Cortex of kidney (tissue), 1 donor: ENCODE measurements around the gene ZNF593OS.

Experiments used
- DNase-seq: peaks from one replicate; lab custom pipeline; 2025; lab: John Stamatoyannopoulos, UW

Gene ZNF593OS

GRCh38 chr1:26184086-26184485, 12.5 kb upstream of the ZNF593OS start:
- DNase-seq = no peak

- no peak for DNase-seq
Observed at GRCh38 chr1:26182383-26182696, 10.7 kb upstream of the ZNF593OS start.

- no peak for DNase-seq
Observed at GRCh38 chr1:26181586-26182382, 10.2 kb upstream of the ZNF593OS start.

- DNase-seq = no peak
Observed at GRCh38 chr1:26180010-26180506, 8.4 kb upstream of the ZNF593OS start.

GRCh38 chr1:26177182-26177684, 5.6 kb upstream of the ZNF593OS start, which contains the start of gene CNKSR1:
Gene CNKSR1 (plus strand): TSS chr1:26177491. CDS start chr1:26177548, 57 bp downstream.
- no peak for DNase-seq

- no peak for DNase-seq
Observed at GRCh38 chr1:26175346-26175745, 3.7 kb upstream of the ZNF593OS start.

- DNase-seq = no peak
Observed at GRCh38 chr1:26170472-26170821, 1.2 kb downstream of the ZNF593OS start.

GRCh38 chr1:26169669-26170471, 1.8 kb downstream of the ZNF593OS start, which contains the start of gene ZNF593:
Gene ZNF593 (plus strand): TSS chr1:26169908. CDS start chr1:26169984, 76 bp downstream.
- DNase-seq = no peak

- DNase-seq = no peak
Observed at GRCh38 chr1:26169198-26169554, 2.5 kb downstream of the ZNF593OS start.

- DNase-seq = no peak
Observed at GRCh38 chr1:26168410-26169197, 3.0 kb downstream of the ZNF593OS start, which contains the start of gene C1orf232. Gene C1orf232 (minus strand): TSS chr1:26168963. CDS start chr1:26168499, 464 bp downstream.

- DNase-seq = no peak
Observed at GRCh38 chr1:26166719-26167281, 4.8 kb downstream of the ZNF593OS start.

GRCh38 chr1:26164861-26165842, 6.5 kb downstream of the ZNF593OS start:
- no peak for DNase-seq

- no peak for DNase-seq
Observed at GRCh38 chr1:26164036-26164860, 7.4 kb downstream of the ZNF593OS start.

- DNase-seq = no peak
Observed at GRCh38 chr1:26163684-26164035, 8.0 kb downstream of the ZNF593OS start.

GRCh38 chr1:26162220-26162709, 9.4 kb downstream of the ZNF593OS start:
- no peak for DNase-seq

- DNase-seq = no peak
Observed at GRCh38 chr1:26161415-26162219, 10.0 kb downstream of the ZNF593OS start.

GRCh38 chr1:26160527-26161414, 10.9 kb downstream of the ZNF593OS start:
- DNase-seq = no peak

- DNase-seq = no peak
Observed at GRCh38 chr1:26159743-26160039, 11.9 kb downstream of the ZNF593OS start.
